ENCODE data around the gene AFAP1. TPM values are rescaled to one million over a fixed set of nuclear protein-coding genes. Genes with fewer than 3 reads are reported as not detected.

The AFAP1 gene
- total RNA-seq, 2 experiments from 2014 or later: not detected

DNA sequence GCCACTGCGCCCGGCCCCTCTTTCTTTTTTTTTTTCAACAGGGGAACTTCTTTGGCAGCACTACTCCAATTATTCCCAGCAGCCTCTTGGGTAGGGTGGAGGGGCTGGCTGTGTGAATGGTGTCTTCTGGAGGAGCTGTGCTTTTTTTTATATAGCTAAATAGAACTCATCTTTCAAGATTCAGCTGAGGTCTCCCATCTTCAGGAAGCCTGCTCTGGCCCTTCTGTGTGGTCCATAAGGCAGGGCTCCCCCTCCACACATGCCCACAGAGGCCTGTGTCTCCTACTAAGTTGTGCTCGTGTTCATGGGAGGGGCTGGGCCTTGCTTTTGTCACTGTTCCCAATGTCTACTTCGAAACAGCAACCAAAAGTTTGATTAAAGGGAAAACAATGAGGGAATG, 116.8 kb downstream of the AFAP1 start:
- H3K9me3 ChIP-seq (ENCODE audit: low read length): no peaks in the 10 kb centered on the region
- no peak for DNase-seq (ENCODE audit: low spot score)
- H2AFZ ChIP-seq (ENCODE audit: low read length): no peak overlapping the region
- H3K36me3 ChIP-seq (ENCODE audit: insufficient read depth, low read length): no peaks in the 10 kb centered on the region
- no peaks in the 10 kb centered on the region for H4K20me1 ChIP-seq (ENCODE audit: insufficient read depth, low read length)
- no peak overlapping the region for H3K4me3 ChIP-seq (ENCODE audit: low read depth, low read length, poor library complexity, severe bottlenecking)
- TF ChIP-seq EZH2phosphoT487 (IDR thresholded peaks at IDR 0.05; ENCODE audit: borderline replicate concordance, low read depth, low read length): no peak
- TF ChIP-seq CTCF (conservative IDR thresholded peaks at IDR 0.05; ENCODE audit: low read length): no peak
- no peaks in the 10 kb centered on the region for H3K9me2 ChIP-seq (ENCODE audit: insufficient read depth, low read length)
- H3K27ac ChIP-seq (ENCODE audit: low read depth, low read length, poor library complexity, severe bottlenecking): no peak overlapping the region
- CTCF ChIA-PET (ENCODE audit: unreplicated experiment): no interaction called here
- H3K4me2 ChIP-seq (ENCODE audit: low read length): no peak overlapping the region
- POLR2A ChIA-PET: interaction anchor here (0.6 kb wide), 1 partner anchor 9 kb away, joined by 5 read pairs; no protein-coding TSS in a partner anchor
- H3K79me2 ChIP-seq (ENCODE audit: insufficient read depth, low read depth, low read length): no peaks in the 10 kb centered on the region
- H3K4me1 ChIP-seq (ENCODE audit: insufficient read depth, low read length, poor library complexity, severe bottlenecking): no peaks in the 10 kb centered on the region
- no TSS peak for BruUV-seq (replicated peaks)
- intact Hi-C loops (cut with micrococcal nuclease; ENCODE audit: unreplicated experiment): no loop called here

DNA sequence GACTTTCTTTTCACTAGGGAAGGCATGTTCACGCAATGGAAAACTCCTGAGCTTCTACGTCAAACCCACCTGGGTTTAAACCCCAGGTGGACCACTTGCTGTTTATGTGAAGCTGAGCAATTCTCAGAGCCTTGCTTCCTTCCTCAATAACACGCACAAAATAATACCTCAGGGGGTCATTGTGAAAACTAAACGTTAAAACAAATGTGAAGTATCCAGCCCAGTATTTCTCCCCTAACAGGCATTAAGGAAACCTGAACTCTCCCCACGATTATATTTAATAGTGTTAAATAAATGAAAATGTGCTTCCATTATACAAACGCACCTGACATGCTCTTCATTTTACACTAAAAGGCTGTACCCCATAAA, 117.5 kb downstream of the AFAP1 start:
- H3K4me3 ChIP-seq (ENCODE audit: low read depth, low read length, poor library complexity, severe bottlenecking): no peak overlapping the region
- H3K9me2 ChIP-seq (ENCODE audit: insufficient read depth, low read length): no peaks in the 10 kb centered on the region
- no peak overlapping the region for H3K27ac ChIP-seq (ENCODE audit: low read depth, low read length, poor library complexity, severe bottlenecking)
- no peaks in the 10 kb centered on the region for H3K4me1 ChIP-seq (ENCODE audit: insufficient read depth, low read length, poor library complexity, severe bottlenecking)
- no peak overlapping the region for H2AFZ ChIP-seq (ENCODE audit: low read length)
- no peaks in the 10 kb centered on the region for H3K79me2 ChIP-seq (ENCODE audit: insufficient read depth, low read depth, low read length)
- TF ChIP-seq CTCF (conservative IDR thresholded peaks at IDR 0.05; ENCODE audit: low read length) (no peak), EZH2phosphoT487 (IDR thresholded peaks at IDR 0.05; ENCODE audit: borderline replicate concordance, low read depth, low read length) (no peak)
- CTCF ChIA-PET (ENCODE audit: unreplicated experiment): no interaction called here
- no peak for DNase-seq (ENCODE audit: low spot score)
- no peaks in the 10 kb centered on the region for H3K36me3 ChIP-seq (ENCODE audit: insufficient read depth, low read length)
- no TSS peak for BruUV-seq (replicated peaks)
- POLR2A ChIA-PET: no interaction called here
- H3K9me3 ChIP-seq (ENCODE audit: low read length): no peaks in the 10 kb centered on the region
- H4K20me1 ChIP-seq (ENCODE audit: insufficient read depth, low read length): no peaks in the 10 kb centered on the region
- intact Hi-C loops (cut with micrococcal nuclease; ENCODE audit: unreplicated experiment): no loop called here
- H3K4me2 ChIP-seq (ENCODE audit: low read length): no peak overlapping the region

DNA sequence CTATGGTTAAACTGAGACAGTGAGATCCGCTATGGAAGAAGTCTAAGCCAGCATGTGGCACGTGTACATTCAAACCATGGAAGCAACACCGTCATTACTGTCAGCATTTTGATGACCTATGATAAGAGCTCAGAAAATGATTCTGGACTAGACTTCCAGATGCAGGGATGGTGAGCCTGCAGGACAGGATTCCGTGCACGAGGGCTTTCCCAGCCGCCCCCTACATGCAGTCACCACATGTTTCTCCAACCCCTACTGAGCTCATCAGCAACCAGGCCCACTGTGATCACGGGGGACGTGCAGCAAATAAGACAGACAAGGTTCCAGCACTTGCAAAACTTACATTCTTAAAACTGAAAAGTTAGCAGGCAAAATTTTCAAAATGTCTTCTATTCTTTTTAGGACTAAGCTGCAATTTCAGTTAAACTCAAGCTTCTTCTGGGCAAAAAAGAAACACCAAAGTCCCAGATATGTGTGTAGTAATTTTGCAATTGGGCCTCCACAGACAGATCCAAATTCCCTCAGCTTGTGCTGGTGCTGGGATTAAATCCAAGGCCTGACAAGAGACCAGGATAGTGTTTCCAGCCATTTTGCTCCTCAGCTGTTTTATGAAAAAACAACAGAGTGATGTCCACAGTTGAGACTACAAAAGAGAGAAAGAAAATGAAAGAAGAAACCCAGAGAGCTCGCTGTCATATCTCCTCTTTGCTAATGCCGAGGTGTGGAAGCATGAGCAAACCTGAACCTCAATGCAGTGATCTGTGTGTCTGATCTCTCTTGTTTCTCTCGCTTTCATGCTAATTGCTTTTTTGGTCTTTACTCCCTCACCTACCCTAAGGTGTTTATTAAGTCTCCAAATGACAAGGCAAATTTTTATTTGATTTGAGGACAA, 118.2 kb downstream of the AFAP1 start:
- CTCF ChIA-PET (ENCODE audit: unreplicated experiment): no interaction called here
- Histone ChIP-seq H3K4me3 (ENCODE audit: low read depth, low read length, poor library complexity, severe bottlenecking) (no peak overlapping the region), H3K4me1 (ENCODE audit: insufficient read depth, low read length, poor library complexity, severe bottlenecking) (no peaks in the 10 kb centered on the region), H3K79me2 (ENCODE audit: insufficient read depth, low read depth, low read length) (no peaks in the 10 kb centered on the region), H2AFZ (ENCODE audit: low read length) (no peak overlapping the region), H3K36me3 (ENCODE audit: insufficient read depth, low read length) (no peaks in the 10 kb centered on the region), H3K27ac (ENCODE audit: low read depth, low read length, poor library complexity, severe bottlenecking) (no peak overlapping the region), H4K20me1 (ENCODE audit: insufficient read depth, low read length) (no peaks in the 10 kb centered on the region), H3K9me2 (ENCODE audit: insufficient read depth, low read length) (no peaks in the 10 kb centered on the region), H3K4me2 (ENCODE audit: low read length) (no peak overlapping the region), H3K9me3 (ENCODE audit: low read length) (no peaks in the 10 kb centered on the region)
- POLR2A ChIA-PET: interaction anchor here (0.6 to 0.7 kb wide), 2 partner anchors 211 to 586 kb away, joined by 3 to 4 read pairs; no protein-coding TSS in a partner anchor
- no peak for TF ChIP-seq CTCF (conservative IDR thresholded peaks at IDR 0.05; ENCODE audit: low read length)
- TF ChIP-seq EZH2phosphoT487 (IDR thresholded peaks at IDR 0.05; ENCODE audit: borderline replicate concordance, low read depth, low read length): no peak
- intact Hi-C loops (cut with micrococcal nuclease; ENCODE audit: unreplicated experiment): no loop called here
- BruUV-seq (replicated peaks): no TSS peak
- DNase-seq (ENCODE audit: low spot score): no peak
